Adrenal gland (tissue), 12 donors: ENCODE data around the gene GPATCH8. TPM values are rescaled to one million over a fixed set of nuclear protein-coding genes. Genes with fewer than 3 reads are reported as not detected.
"Not testable (repeated sequence)": the region's sequence is repeated elsewhere in the genome, so short reads cannot be mapped to it uniquely, and the experiment has no call there.

Experiments used
- DNase-seq, 7 donors: peaks; one replicate each; pipeline ENCODE4 v3.0.0-alpha.2; 2019 to 2020
- H3K27ac ChIP-seq, 5 donors: fragments of 200-600 bp; sonication (generic) in 4 of 5; 1 replicate in 3 of 5; 2 replicates in 2 of 5; pipeline versions ENCODE4 v1.5.1 to v1.8.0; 2016 to 2020; ENCODE audit warnings: mild to moderate bottlenecking in 1 of 5
- H3K27me3 ChIP-seq: fragments of 200-600 bp; 2 replicates; pipeline ENCODE4 v1.8.0; 2021
- H3K36me3 ChIP-seq, 2 donors: fragments of 200-600 bp; replicated peaks in 1 of 2; 1 replicate in 1 of 2; 2 replicates in 1 of 2; pipeline versions ENCODE4 v1.5.1 to v1.8.0; 2018 to 2022
- H3K4me1 ChIP-seq, 2 donors: fragments of 200-600 bp; replicated peaks in 1 of 2; 1 replicate in 1 of 2; 2 replicates in 1 of 2; pipeline versions ENCODE4 v1.5.1 to v1.8.0; 2018 to 2021
- H3K4me3 ChIP-seq, 4 donors: fragments of 200-600 bp; sonication (generic) in 3 of 4; one replicate each; pipeline ENCODE4 v1.5.1; 2016 to 2018
- H3K9me3 ChIP-seq, 3 donors: fragments of 200-600 bp; sonication (generic) in 1 of 3; replicated peaks in 1 of 3; 1 replicate in 2 of 3; 2 replicates in 1 of 3; pipeline versions ENCODE4 v1.5.1 to v1.8.0; 2016 to 2021
- CTCF ChIP-seq, 6 experiments: fragments of 450-650 bp in 4 of 6; fragments of 200-600 bp in 2 of 6; sonication (generic) in 1 of 6; IDR thresholded peaks; 1 replicate in 5 of 6; 2 replicates in 1 of 6; pipeline versions ENCODE4 v1.5.1 to v1.8.0; 2016 to 2021; ENCODE audit warnings: antibody characterized with exemption in 6 of 6, mild to moderate bottlenecking in 2 of 6, moderate library complexity in 1 of 6
- POLR2A ChIP-seq, 2 donors: fragments of 450-650 bp; IDR thresholded peaks; one replicate each; pipeline ENCODE4 v1.6.1; 2017; ENCODE audit warnings: antibody characterized with exemption in 2 of 2, mild to moderate bottlenecking in 2 of 2, moderate library complexity in 1 of 2
- WGBS, 4 donors: extraction: QIAGEN DNeasy Blood & Tissue Kit in 2 of 4; methylation state at CpG; one replicate each; pipeline versions ENCODE4 v1.1.5 to v1.1.7; 2013 to 2017; 5-methylcytosine and 5-hydroxymethylcytosine counted together
- intact Hi-C, 2 donors: fragments of 100-400 bp; cut with DNase I; formaldehyde crosslinking; loops; one replicate each; pipeline versions ENCODE4 v1.14.1 to v1.15.0; 2022 to 2023
- polyA plus RNA-seq, 3 donors: library from polyadenylated mRNA; stranded (reverse); fragments of 200-250 nt in 2 of 3; fragments of 350-450 nt in 1 of 3; fragmentation: Illumina TruSeq in 1 of 3; extraction: RNeasy Lipid Tissue Mini Kit (QIAGEN cat#74804) in 1 of 3; gene quantifications; one replicate each; pipeline ENCODE4 v1.2.3, GENCODE V29; 2013 to 2014
- total RNA-seq, 9 donors: library from RNA; depleted of rRNA in 4 of 9; stranded (reverse); fragments of >200 nt in 4 of 9; fragments of 120-200 nt in 1 of 9; fragmentation: NEBNext Ultra II Directional in 1 of 9; extraction: Animal tissue kit (Norgen Biotek cat#: 25700) in 1 of 9; gene quantifications; one replicate each; pipeline versions ENCODE4 v1.1.0 to v1.2.4, GENCODE V29; 2013 to 2023
- donor health status: healthy with polysubstance abuse.
- donor health status: Bipolar disorder and iron deficiency.
- donor health status: DM: yes; HTN: yes; CAD: no.
- donor health status: DM: no; HTN: no; CAD: no.
- donor health status: DM: no; HTN: no; CAD: no.
- donor health status: DM: yes; HTN: yes; CAD: no.

Gene GPATCH8
- total and polyA plus RNA-seq, 12 donors, result 7.2 to 33.6 (median 28.8) TPM

GRCh38 chr17:44543213-44543904, 40.2 kb upstream of the GPATCH8 start:
- Histone ChIP-seq H3K36me3 (no peaks in the 10 kb centered on the region), H3K9me3 (no peaks in the 10 kb centered on the region), H3K4me3 (no peak overlapping the region), H3K27ac (peak overlapping the region in 1 of 5 donors; percentile 40), H3K4me1 (no peaks in the 10 kb centered on the region), H3K27me3 (peaks cover 8% of the 10 kb centered on the region)
- DNase-seq, result no peak
- intact Hi-C loops, result loop anchor here in 1 of 2 donors (5.0 kb wide), 1 partner anchor 89 kb away; no protein-coding TSS in a partner anchor
- TF ChIP-seq POLR2A (IDR thresholded peaks at IDR 0.05) (no peak), CTCF (IDR thresholded peaks at IDR 0.05) (no peak)
- 34 to 61% (median 55%) methylated on average over 4 to 5 of the region's 5 CpGs for WGBS, 4 donors

- H3K27ac ChIP-seq, result no peak overlapping the region
- no peaks in the 10 kb centered on the region for H3K36me3 ChIP-seq
- H3K4me3 ChIP-seq, result no peak overlapping the region
- no peak for TF ChIP-seq POLR2A (IDR thresholded peaks at IDR 0.05)
- no peak for TF ChIP-seq CTCF (IDR thresholded peaks at IDR 0.05)
- no peak for DNase-seq
- 44 to 69% (median 57%) methylated on average over 3 to 8 of the region's 8 CpGs for WGBS, 4 donors
- peaks cover 8% of the 10 kb centered on the region for H3K27me3 ChIP-seq
- no peaks in the 10 kb centered on the region for H3K4me1 ChIP-seq
- no peaks in the 10 kb centered on the region for H3K9me3 ChIP-seq
- intact Hi-C loops, result loop anchor here in 1 of 2 donors (5.0 kb wide), 1 partner anchor 90 kb away; no protein-coding TSS in a partner anchor
Observed at GRCh38 chr17:44541884-44542581, 38.8 kb upstream of the GPATCH8 start.

DNA sequence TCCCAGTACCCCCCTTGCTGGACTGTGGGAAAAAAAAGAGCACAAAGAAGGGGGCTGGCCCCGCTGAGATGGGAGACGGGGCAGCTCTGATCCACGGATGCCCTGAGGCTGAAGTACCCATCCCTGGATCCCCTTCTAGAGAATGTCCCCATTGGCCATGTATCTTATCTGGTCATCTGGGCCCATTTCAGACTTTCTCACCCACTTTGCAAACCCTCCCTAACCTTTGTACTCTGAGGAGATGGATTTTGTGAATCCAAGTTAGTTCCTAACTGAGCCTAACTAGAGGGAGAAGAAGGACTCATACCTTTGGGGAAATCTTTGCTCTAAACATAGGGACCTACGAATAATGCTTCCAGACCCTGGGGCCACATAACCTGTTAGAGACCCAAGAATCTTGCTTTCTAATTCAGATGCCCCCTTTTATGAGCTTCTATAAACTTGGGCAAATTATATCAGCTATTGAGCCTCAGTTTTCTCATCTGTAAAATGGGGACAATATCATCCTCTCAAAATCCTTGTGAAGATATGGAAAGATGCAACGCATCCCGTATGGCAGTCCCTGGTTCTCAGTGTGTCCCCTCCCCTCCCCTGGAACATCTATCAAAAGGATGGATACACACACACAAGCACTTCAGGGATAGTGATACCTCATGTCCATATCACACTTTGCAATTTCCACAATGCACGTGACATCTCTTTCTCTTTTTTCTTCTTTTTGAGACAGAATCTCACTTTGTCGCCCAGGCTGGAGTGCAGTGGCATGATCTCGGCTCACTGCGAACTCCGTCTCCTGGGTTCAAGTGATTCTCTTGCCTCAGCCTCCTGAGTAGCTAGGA, 37.3 kb upstream of the GPATCH8 start:
- DNase-seq, result no peak
- H3K36me3 ChIP-seq, result no peaks in the 10 kb centered on the region
- TF ChIP-seq CTCF (IDR thresholded peaks at IDR 0.05) (no peak), POLR2A (IDR thresholded peaks at IDR 0.05) (no peak)
- H3K27me3 ChIP-seq, result peaks cover 8% of the 10 kb centered on the region
- no peak overlapping the region for H3K4me3 ChIP-seq
- peaks cover 0 to 4% of the 10 kb centered on the region in 2 donors for H3K4me1 ChIP-seq
- 77 to 91% (median 81%) methylated on average over 11 of the region's 11 CpGs for WGBS, 4 donors
- intact Hi-C loops, result loop anchor here in 1 of 2 donors (5.0 kb wide), 1 partner anchor 92 kb away; no protein-coding TSS in a partner anchor
- H3K27ac ChIP-seq, result no peak overlapping the region
- H3K9me3 ChIP-seq, result no peaks in the 10 kb centered on the region

DNA sequence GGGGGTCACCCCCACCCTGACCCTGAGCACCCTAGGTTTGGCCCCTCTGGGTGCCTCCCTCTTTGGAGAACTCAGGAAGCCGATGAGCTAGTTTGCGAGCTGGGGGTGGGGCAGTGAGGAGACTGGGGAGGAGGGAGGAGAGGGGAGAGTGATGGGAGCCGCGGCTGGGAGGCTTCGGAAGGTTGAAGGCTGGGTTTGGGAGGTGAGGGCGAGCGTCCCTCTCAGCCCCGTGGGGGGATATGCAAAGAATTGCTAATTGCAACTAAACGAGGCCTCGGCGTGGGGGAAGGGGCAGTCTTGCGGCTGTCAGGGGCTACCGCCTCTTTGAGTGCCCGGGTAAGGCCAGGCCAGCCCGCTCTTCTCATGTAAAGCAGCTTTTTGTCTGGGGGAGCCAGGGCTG, 36.5 kb upstream of the GPATCH8 start:
- Histone ChIP-seq H3K27me3 (peaks cover 8% of the 10 kb centered on the region), H3K36me3 (no peaks in the 10 kb centered on the region), H3K4me1 (peaks cover 0 to 5% of the 10 kb centered on the region in 2 donors), H3K27ac (no peak overlapping the region), H3K4me3 (no peak overlapping the region), H3K9me3 (no peaks in the 10 kb centered on the region)
- WGBS, 4 donors, result 54 to 61% (median 58%) methylated on average over 11 to 15 of the region's 15 CpGs
- intact Hi-C loops, result loop anchor here in 1 of 2 donors (5.0 kb wide), 1 partner anchor 93 kb away; no protein-coding TSS in a partner anchor
- no peak for TF ChIP-seq CTCF (IDR thresholded peaks at IDR 0.05)
- no peak for DNase-seq

DNA sequence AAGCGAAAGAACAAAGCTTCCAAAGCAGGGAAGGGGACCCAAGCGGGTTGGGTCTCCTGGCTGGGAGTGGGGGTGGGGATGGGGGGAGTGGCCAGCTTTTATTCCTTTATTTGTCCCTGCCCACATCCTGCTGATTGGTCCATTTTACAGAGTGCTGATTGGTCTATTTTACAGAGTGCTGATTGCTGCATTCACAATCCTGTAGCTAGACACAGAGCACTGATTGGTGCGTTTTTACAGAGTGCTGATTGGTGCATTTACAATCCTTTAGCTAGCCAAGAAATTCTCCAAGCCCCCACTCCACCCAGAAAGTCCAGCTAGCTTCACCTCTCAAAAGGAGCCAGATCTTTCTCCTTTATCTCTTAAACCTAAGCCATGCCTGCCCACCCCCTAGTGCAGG, 34.7 kb upstream of the GPATCH8 start:
- H3K4me3 ChIP-seq, DNase-seq, H3K36me3 ChIP-seq, H3K9me3 ChIP-seq, H3K27me3 ChIP-seq, H3K27ac ChIP-seq, H3K4me1 ChIP-seq, intact Hi-C loops: not testable (repeated sequence)
- 93 to 97% (median 96%) methylated on average over 3 of the region's 3 CpGs for WGBS, 4 donors
